Prostate gland (tissue), 2 donors: ENCODE results near the gene ZSCAN31. TPM values are rescaled to one million over a fixed set of nuclear protein-coding genes. Genes with fewer than 3 reads are reported as not detected.
"Not testable (repeated sequence)": the region's sequence is repeated elsewhere in the genome, so short reads cannot be mapped to it uniquely, and the experiment has no call there.

Experiments
- DNase-seq: peaks from one replicate; pipeline ENCODE4 v3.0.0-alpha.2; 2019; ENCODE audit warnings: low spot score
- H3K27ac ChIP-seq, 2 donors: fragments of 200-600 bp; sonication (generic); 2 replicates each; pipeline ENCODE4 v1.5.1; 2017 to 2019
- H3K27me3 ChIP-seq: fragments of 200-600 bp; sonication (generic); replicated peaks from 2 replicates; pipeline ENCODE4 v1.5.1; 2019; ENCODE audit not compliant: insufficient read depth
- H3K36me3 ChIP-seq, 2 donors: fragments of 200-600 bp; sonication (generic); 1 replicate in 1 of 2; 2 replicates in 1 of 2; pipeline versions ENCODE4 v1.5.1 to v1.8.1; 2017 to 2019
- H3K4me1 ChIP-seq: fragments of 200-600 bp; sonication (generic); replicated peaks from 2 replicates; pipeline ENCODE4 v1.5.1; 2019
- H3K4me3 ChIP-seq, 2 donors: fragments of 200-600 bp; sonication (generic); 2 replicates each; pipeline ENCODE4 v1.5.1; 2017 to 2019
- H3K9me3 ChIP-seq: fragments of 200-600 bp; sonication (generic); 2 replicates; pipeline ENCODE4 v1.5.1; 2017
- CTCF ChIP-seq, 4 experiments: fragments of 200-600 bp in 2 of 4; fragments of 450-650 bp in 2 of 4; sonication (generic) in 2 of 4; IDR thresholded peaks; 1 replicate in 3 of 4; 2 replicates in 1 of 4; pipeline ENCODE4 v1.5.1; 2016 to 2019; ENCODE audit warnings: antibody characterized with exemption in 4 of 4, mild to moderate bottlenecking in 2 of 4, moderate library complexity in 2 of 4
- POLR2A ChIP-seq: fragments of 450-650 bp; IDR thresholded peaks from one replicate; pipeline ENCODE4 v1.6.1; 2016; ENCODE audit warnings: antibody characterized with exemption, mild to moderate bottlenecking
- POLR2AphosphoS5 ChIP-seq: sonication (generic); formaldehyde crosslinking; IDR thresholded peaks from one replicate; pipeline ENCODE4 v1.6.1; 2017; ENCODE audit warnings: antibody characterized with exemption
- WGBS: methylation state at CpG from one replicate; pipeline ENCODE4 v1.1.5; 2018; 5-methylcytosine and 5-hydroxymethylcytosine counted together
- intact Hi-C: fragments of 100-400 bp; cut with DNase I; formaldehyde crosslinking; loops from one replicate; pipeline ENCODE4 v1.14.2; 2022
- total RNA-seq, 2 donors: library from RNA; depleted of rRNA; stranded (reverse); fragments of >200 nt; gene quantifications; one replicate each; pipeline ENCODE4 v1.1.0, GENCODE V29; 2016

Gene ZSCAN31
- total RNA-seq, 2 donors from 2014 or later = 13.7 to 21.7 TPM

- TF ChIP-seq CTCF (IDR thresholded peaks at IDR 0.05) (no peak), POLR2AphosphoS5 (no peak), POLR2A (no peak)
- peaks cover 10% of the 10 kb centered on the region in 2 donors for H3K36me3 ChIP-seq
- WGBS = 91% methylated on average over 1 of the region's 1 CpG
These were observed 12.0 kb downstream of the ZSCAN31 start for GRCh38 chr6:28323813-28324424.

GRCh38 chr6:28322661-28323060 is 13.3 kb downstream of the ZSCAN31 start:
- no peaks in the 10 kb centered on the region for H3K9me3 ChIP-seq
- H3K4me3 ChIP-seq = no peak overlapping the region
- intact Hi-C loops = no loop called here
- peaks cover 10% of the 10 kb centered on the region in 2 donors for H3K36me3 ChIP-seq
- H3K27me3 ChIP-seq = no peaks in the 10 kb centered on the region
- H3K27ac ChIP-seq = no peak overlapping the region
- peak; percentile 12 for DNase-seq
- H3K4me1 ChIP-seq = no peaks in the 10 kb centered on the region
- TF ChIP-seq CTCF (IDR thresholded peaks at IDR 0.05) = no peak
- peak; percentile 46 for TF ChIP-seq POLR2AphosphoS5
- TF ChIP-seq POLR2A = no peak
- WGBS = 69% methylated on average over 3 of the region's 3 CpGs

More at GRCh38 chr6:28323813-28324424, 12.0 kb downstream of the ZSCAN31 start:
- no peak for DNase-seq
- Histone ChIP-seq H3K4me1 (no peaks in the 10 kb centered on the region), H3K4me3 (no peak overlapping the region), H3K27me3 (no peaks in the 10 kb centered on the region), H3K27ac (no peak overlapping the region), H3K9me3 (no peaks in the 10 kb centered on the region)
- intact Hi-C loops = no loop called here

GRCh38 chr6:28317866-28318265 is 18.1 kb downstream of the ZSCAN31 start:
- H3K4me3 ChIP-seq, intact Hi-C loops, H3K9me3 ChIP-seq, H3K27ac ChIP-seq, DNase-seq, H3K36me3 ChIP-seq, H3K4me1 ChIP-seq, H3K27me3 ChIP-seq: not testable (repeated sequence)
- 92% methylated on average over 8 of the region's 8 CpGs for WGBS

GRCh38 chr6:28315628-28316027 is 20.3 kb downstream of the ZSCAN31 start:
- Histone ChIP-seq H3K36me3 (no peaks in the 10 kb centered on the region), H3K27me3 (no peaks in the 10 kb centered on the region), H3K4me3 (no peak overlapping the region), H3K27ac (no peak overlapping the region), H3K9me3 (no peaks in the 10 kb centered on the region), H3K4me1 (no peaks in the 10 kb centered on the region)
- TF ChIP-seq CTCF (IDR thresholded peaks at IDR 0.05) (no peak), POLR2A (no peak), POLR2AphosphoS5 (no peak)
- no peak for DNase-seq
- intact Hi-C loops = no loop called here
- 75% methylated on average over 3 of the region's 3 CpGs for WGBS

GRCh38 chr6:28312939-28313338 is 23.0 kb downstream of the ZSCAN31 start:
- 94% methylated on average over 23 of the region's 23 CpGs for WGBS
- Histone ChIP-seq H3K4me3 (no peak overlapping the region), H3K36me3 (no peaks in the 10 kb centered on the region), H3K27me3 (no peaks in the 10 kb centered on the region), H3K27ac (no peak overlapping the region), H3K4me1 (no peaks in the 10 kb centered on the region), H3K9me3 (no peaks in the 10 kb centered on the region)
- no peak for DNase-seq
- TF ChIP-seq POLR2AphosphoS5 (no peak), CTCF (IDR thresholded peaks at IDR 0.05) (no peak), POLR2A (no peak)
- intact Hi-C loops = no loop called here
